Immature natural killer cell (primary cell): ENCODE results near the gene EXOC6B. TPM values are rescaled to one million over a fixed set of nuclear protein-coding genes. Genes with fewer than 3 reads are reported as not detected.

Experiments
- DNase-seq, 3 donors: peaks; one replicate each; pipeline ENCODE4 v3.0.0; 2022; ENCODE audit warnings: mixed read lengths in 1 of 3
- H3K27ac Mint-ChIP-seq, 6 donors: one replicate each; pipeline ENCODE4 v1.8.0; 2020; ENCODE audit warnings: mixed read lengths in 6 of 6, mild to moderate bottlenecking in 5 of 6, inconsistent platforms in 4 of 6, moderate library complexity in 3 of 6
- H3K27me3 Mint-ChIP-seq, 3 donors: one replicate each; pipeline ENCODE4 v1.8.0; 2020 to 2021; ENCODE audit warnings: low read depth in 3 of 3, mild to moderate bottlenecking in 3 of 3, mixed read lengths in 3 of 3, moderate library complexity in 3 of 3, inconsistent platforms in 1 of 3
- H3K36me3 Mint-ChIP-seq, 3 donors: one replicate each; pipeline ENCODE4 v1.8.0; 2020; ENCODE audit warnings: mixed read lengths in 3 of 3, inconsistent platforms in 2 of 3, mild to moderate bottlenecking in 2 of 3
- H3K4me1 Mint-ChIP-seq, 2 donors: one replicate each; pipeline ENCODE4 v1.8.0; 2020; ENCODE audit warnings: inconsistent platforms in 2 of 2, mild to moderate bottlenecking in 2 of 2, mixed read lengths in 2 of 2, moderate library complexity in 1 of 2
- H3K4me3 Mint-ChIP-seq, 5 donors: one replicate each; pipeline ENCODE4 v1.8.0; 2020; ENCODE audit warnings: mild to moderate bottlenecking in 5 of 5, mixed read lengths in 5 of 5, inconsistent platforms in 3 of 5, moderate library complexity in 3 of 5
- H3K9me3 Mint-ChIP-seq, 6 donors: one replicate each; pipeline ENCODE4 v1.8.0; 2020; ENCODE audit warnings: mild to moderate bottlenecking in 6 of 6, mixed read lengths in 6 of 6, inconsistent platforms in 4 of 6, moderate library complexity in 3 of 6
- polyA plus RNA-seq, 3 donors: library from polyadenylated mRNA; unstranded; fragments of 300-500 nt; fragmentation: Illumina TruSeq; gene quantifications; one replicate each; pipeline ENCODE4 v1.2.3, GENCODE V29; 2021

Gene EXOC6B
- polyA plus RNA-seq, 3 donors from 2014 or later = 2.0 to 2.7 (median 2.5) TPM

DNA sequence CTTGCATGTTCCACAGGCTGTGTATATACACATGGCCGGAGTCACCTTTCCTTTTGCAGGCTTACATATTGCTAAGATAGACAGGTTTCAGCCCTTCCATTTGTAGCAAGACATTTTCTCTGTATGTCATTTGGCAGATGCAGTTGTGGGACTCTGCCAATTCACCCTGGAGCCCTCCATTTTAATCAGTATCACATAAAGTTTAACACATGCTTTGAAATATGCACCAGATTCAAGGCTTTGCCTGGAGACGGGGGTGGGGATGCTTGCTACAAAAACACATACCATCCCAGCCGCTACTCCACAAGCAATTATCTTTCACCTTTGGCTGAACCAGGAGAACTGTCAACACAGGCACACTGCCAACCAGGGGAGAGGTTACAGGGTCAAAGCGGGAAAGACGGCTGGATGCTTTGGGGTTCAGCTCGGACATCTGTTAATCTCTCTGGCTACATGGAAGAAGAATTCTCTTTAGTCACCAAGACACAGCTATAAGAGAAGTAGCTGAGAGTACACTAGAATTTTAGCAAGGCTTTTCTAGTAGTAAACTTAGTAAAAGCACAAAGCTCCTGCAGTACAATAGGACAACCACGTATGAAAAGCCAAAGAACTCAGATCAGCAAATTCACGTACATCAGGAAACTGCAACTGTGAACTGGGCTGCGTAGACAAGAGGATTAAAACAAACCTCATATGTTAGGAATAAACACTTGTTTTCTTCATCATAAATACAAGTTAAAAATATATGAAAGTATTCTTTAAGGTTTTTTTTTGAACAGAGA is 130.9 kb downstream of the EXOC6B start:
- H3K4me3 Mint-ChIP-seq = no peak overlapping the region
- no peak overlapping the region for H3K27ac Mint-ChIP-seq
- DNase-seq = no peak
- no peaks in the 10 kb centered on the region for H3K4me1 Mint-ChIP-seq
- no peaks in the 10 kb centered on the region for H3K9me3 Mint-ChIP-seq
- H3K27me3 Mint-ChIP-seq = peaks cover 0 to 2% (median 0%) of the 10 kb centered on the region in 3 donors
- H3K36me3 Mint-ChIP-seq = peaks cover 0 to 9% (median 9%) of the 10 kb centered on the region in 3 donors

GRCh38 chr2:72689579-72690195 is 136.1 kb downstream of the EXOC6B start:
- Mint-ChIP-seq H3K27me3 (peaks cover 0 to 2% (median 0%) of the 10 kb centered on the region in 3 donors), H3K4me1 (no peaks in the 10 kb centered on the region), H3K4me3 (no peak overlapping the region), H3K27ac (no peak overlapping the region), H3K36me3 (peaks cover 2 to 7% (median 6%) of the 10 kb centered on the region in 3 donors), H3K9me3 (no peaks in the 10 kb centered on the region)
- no peak for DNase-seq

DNA sequence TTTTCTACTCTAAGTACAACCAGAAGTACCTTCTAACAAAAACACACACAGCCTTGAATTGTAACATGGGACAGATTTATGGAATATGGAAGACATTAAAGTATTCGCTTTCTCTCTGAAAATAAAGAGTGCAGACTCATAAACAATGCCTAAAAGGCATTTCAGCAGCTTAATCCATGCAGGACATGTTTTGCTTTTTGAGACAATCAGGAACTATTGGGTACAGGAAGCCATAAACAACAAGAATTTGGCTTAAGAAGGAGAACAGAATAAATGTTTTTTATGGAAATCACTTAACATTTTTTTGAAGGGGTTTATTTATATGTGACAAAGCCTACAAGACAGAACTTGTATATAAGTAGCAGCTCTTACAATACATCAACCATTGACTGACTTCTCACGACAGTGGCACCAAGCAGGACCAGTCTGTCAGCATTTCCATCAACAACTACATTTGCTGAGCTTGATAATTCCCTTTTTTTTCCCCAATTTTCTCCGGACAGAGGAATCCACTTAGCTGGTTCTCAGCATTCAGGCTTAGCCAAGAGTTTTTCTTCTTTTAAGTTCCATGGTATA is 140.1 kb downstream of the EXOC6B start:
- H3K4me1 Mint-ChIP-seq = no peaks in the 10 kb centered on the region
- no peak overlapping the region for H3K27ac Mint-ChIP-seq
- peaks cover 0 to 2% (median under 1%) of the 10 kb centered on the region in 3 donors for H3K36me3 Mint-ChIP-seq
- H3K27me3 Mint-ChIP-seq = no peaks in the 10 kb centered on the region
- DNase-seq = no peak
- no peak overlapping the region for H3K4me3 Mint-ChIP-seq
- no peaks in the 10 kb centered on the region for H3K9me3 Mint-ChIP-seq

DNA sequence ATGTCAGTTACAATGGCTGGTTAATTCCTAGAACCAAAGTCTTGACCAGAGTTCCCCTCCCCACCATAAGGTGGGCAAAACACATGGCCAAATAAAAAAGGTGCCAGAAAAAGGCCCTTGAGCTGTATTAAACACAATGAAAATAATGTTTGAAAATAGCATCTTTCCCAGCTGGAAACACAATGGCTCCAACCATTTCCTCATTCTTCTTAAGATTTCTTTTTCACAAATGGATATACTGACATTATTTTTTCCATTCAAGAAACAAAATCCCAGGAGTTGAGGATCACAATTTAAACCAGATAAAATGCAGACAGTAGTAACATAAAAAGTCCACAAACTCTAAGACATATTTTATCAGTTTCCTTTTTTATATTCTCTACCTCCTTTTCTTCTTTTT is 143.8 kb downstream of the EXOC6B start:
- H3K9me3 Mint-ChIP-seq = no peaks in the 10 kb centered on the region
- no peak overlapping the region for H3K4me3 Mint-ChIP-seq
- no peaks in the 10 kb centered on the region for H3K27me3 Mint-ChIP-seq
- peaks cover 6 to 10% of the 10 kb centered on the region in 2 donors for H3K4me1 Mint-ChIP-seq
- no peak overlapping the region for H3K27ac Mint-ChIP-seq
- H3K36me3 Mint-ChIP-seq = peaks cover 0 to 6% (median 2%) of the 10 kb centered on the region in 3 donors
- no peak for DNase-seq

DNA sequence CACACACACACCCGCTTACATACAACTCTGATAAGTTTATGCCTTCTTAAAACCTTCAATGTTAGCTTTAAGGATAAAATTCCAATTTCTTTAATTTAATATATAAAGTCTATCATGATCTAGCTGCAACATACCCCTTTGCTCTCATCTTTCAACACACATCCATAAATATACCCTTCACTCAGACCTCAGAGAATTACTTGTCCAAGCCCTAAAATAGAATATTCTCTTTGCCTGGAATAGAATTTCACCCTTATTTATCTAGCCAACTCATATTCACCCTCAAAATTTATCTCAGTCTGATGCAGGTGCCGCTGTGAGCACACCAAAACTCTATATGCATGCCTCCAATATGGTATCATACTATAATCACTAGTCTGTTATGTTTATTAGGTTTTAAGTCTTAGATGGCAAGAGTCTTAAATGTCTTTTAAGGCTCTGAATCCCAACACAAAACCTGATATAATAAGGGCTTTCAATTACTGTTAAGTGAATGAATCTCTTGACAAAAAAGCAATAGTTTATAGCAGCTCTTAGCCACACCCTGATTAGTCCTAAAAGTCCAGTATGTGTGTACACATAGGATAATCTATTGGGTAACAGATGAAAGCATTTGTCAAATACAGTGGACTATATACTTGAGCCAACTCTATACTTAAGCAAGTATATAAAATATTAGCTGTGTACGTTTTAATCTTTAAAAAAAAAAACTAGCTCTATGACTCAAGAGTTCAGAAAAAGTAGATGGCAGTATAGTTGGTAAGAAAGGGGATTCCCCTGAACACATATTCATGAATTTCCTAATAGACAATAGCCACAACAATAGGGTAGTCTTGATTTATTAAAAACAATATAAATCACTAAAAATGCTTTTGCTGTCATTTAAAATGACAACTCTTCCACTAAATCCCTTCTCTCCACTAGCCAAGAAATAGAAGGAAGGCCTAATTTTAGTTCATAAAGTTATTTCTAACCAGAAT is 144.5 kb downstream of the EXOC6B start:
- peaks cover 12 to 13% of the 10 kb centered on the region in 2 donors for H3K4me1 Mint-ChIP-seq
- DNase-seq = no peak
- no peak overlapping the region for H3K27ac Mint-ChIP-seq
- no peak overlapping the region for H3K4me3 Mint-ChIP-seq
- no peaks in the 10 kb centered on the region for H3K27me3 Mint-ChIP-seq
- no peaks in the 10 kb centered on the region for H3K9me3 Mint-ChIP-seq
- peaks cover 0 to 6% (median 2%) of the 10 kb centered on the region in 3 donors for H3K36me3 Mint-ChIP-seq

GRCh38 chr2:72678024-72678423 is 147.8 kb downstream of the EXOC6B start:
- no peak overlapping the region for H3K4me3 Mint-ChIP-seq
- H3K27ac Mint-ChIP-seq = no peak overlapping the region
- H3K27me3 Mint-ChIP-seq = no peaks in the 10 kb centered on the region
- peaks cover 12 to 13% of the 10 kb centered on the region in 2 donors for H3K4me1 Mint-ChIP-seq
- peaks cover 0 to 6% (median 0%) of the 10 kb centered on the region in 3 donors for H3K36me3 Mint-ChIP-seq
- no peaks in the 10 kb centered on the region for H3K9me3 Mint-ChIP-seq
- no peak for DNase-seq

GRCh38 chr2:72676341-72677025 is 149.3 kb downstream of the EXOC6B start:
- H3K9me3 Mint-ChIP-seq = no peaks in the 10 kb centered on the region
- no peak overlapping the region for H3K27ac Mint-ChIP-seq
- H3K4me3 Mint-ChIP-seq = no peak overlapping the region
- DNase-seq = no peak
- H3K4me1 Mint-ChIP-seq = peaks cover 12 to 13% of the 10 kb centered on the region in 2 donors
- peaks cover 0 to 9% (median 4%) of the 10 kb centered on the region in 3 donors for H3K36me3 Mint-ChIP-seq
- H3K27me3 Mint-ChIP-seq = no peaks in the 10 kb centered on the region

GRCh38 chr2:72674982-72675915 is 150.6 kb downstream of the EXOC6B start:
- H3K4me3 Mint-ChIP-seq = no peak overlapping the region
- no peak for DNase-seq
- H3K36me3 Mint-ChIP-seq = peaks cover 0 to 13% (median 9%) of the 10 kb centered on the region in 3 donors
- no peaks in the 10 kb centered on the region for H3K9me3 Mint-ChIP-seq
- no peak overlapping the region for H3K27ac Mint-ChIP-seq
- peaks cover 12 to 13% of the 10 kb centered on the region in 2 donors for H3K4me1 Mint-ChIP-seq
- no peaks in the 10 kb centered on the region for H3K27me3 Mint-ChIP-seq

DNA sequence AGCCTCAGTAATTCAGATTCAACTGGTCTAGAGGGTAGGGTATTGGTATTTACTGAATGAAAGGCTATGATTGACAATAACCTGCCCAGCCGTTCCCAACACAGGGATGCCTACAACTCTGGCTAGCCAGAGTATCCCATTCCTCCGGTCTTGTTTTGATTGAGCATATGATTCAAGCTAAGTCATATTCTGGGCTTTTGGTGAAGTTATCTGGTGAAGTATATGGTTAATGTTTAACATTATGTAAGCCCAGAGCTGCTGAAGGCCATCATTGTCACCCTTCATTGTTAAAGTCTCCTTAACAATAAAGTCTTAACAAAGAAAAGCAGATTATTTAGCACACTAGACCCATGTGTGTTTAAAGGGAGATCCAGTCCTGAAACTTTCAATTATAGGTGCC is 152.6 kb downstream of the EXOC6B start:
- Mint-ChIP-seq H3K36me3 (peaks cover 0 to 15% (median 6%) of the 10 kb centered on the region in 3 donors), H3K4me1 (peaks cover 12 to 13% of the 10 kb centered on the region in 2 donors), H3K9me3 (peaks cover 0 to 4% (median 0%) of the 10 kb centered on the region in 6 donors), H3K27me3 (no peaks in the 10 kb centered on the region), H3K4me3 (no peak overlapping the region), H3K27ac (no peak overlapping the region)
- no peak for DNase-seq

DNA sequence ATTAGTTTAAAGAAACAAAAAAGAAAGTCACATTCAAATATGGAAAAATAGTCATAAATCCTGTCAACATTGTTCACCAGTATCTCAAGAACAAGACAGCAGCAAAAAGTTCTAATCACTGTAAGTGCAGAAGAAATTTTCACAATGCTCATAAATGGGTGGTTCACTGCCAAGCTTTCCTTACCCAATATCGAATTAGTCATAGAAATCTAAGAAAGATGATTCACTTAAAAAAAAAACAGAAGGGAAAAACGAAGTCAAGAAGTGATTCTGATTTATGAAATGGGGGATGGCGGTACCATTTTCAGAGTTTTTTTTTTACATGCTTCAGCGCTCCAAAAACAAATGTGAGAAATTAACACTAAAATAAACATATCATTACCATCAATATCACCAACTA is 156.7 kb downstream of the EXOC6B start:
- peaks cover 3 to 30% (median 15%) of the 10 kb centered on the region in 3 donors for H3K36me3 Mint-ChIP-seq

GRCh38 chr2:72668647-72669046 is 157.2 kb downstream of the EXOC6B start:
- Mint-ChIP-seq H3K4me3 (no peak overlapping the region), H3K9me3 (peaks cover 6 to 32% (median 21%) of the 10 kb centered on the region in 6 donors), H3K27me3 (peaks cover 0 to 3% (median 2%) of the 10 kb centered on the region in 3 donors), H3K36me3 (peaks cover 3 to 30% (median 15%) of the 10 kb centered on the region in 3 donors), H3K4me1 (peaks cover 0 to 2% of the 10 kb centered on the region in 2 donors), H3K27ac (no peak overlapping the region)
- DNase-seq = no peak

More for the DNA sequence above, 156.7 kb downstream of the EXOC6B start:
- DNase-seq = no peak
- no peak overlapping the region for H3K27ac Mint-ChIP-seq
- H3K9me3 Mint-ChIP-seq = peaks cover 6 to 32% (median 21%) of the 10 kb centered on the region in 6 donors
- H3K4me1 Mint-ChIP-seq = no peaks in the 10 kb centered on the region
- H3K27me3 Mint-ChIP-seq = peaks cover 0 to 3% (median 2%) of the 10 kb centered on the region in 3 donors
- no peak overlapping the region for H3K4me3 Mint-ChIP-seq

DNA sequence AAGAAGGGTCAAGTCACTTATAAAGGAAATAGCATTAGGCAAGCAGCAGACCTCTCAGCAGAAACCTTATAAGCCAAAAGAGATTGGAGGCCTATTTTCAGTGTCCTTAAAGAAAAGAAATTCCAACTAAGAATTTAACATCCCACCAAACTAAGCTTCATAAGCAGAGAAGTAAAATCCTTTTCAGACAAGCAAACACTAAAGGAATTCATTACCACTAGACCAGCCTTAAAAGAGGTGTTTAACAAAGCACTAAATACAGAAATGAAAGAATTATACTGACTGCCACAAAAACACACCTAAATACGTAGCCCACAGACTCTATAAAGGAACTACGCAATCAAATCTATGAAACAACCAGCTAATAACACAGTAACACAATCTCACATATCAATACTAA is 160.4 kb downstream of the EXOC6B start:
- H3K36me3 Mint-ChIP-seq = peaks cover 3 to 18% (median 9%) of the 10 kb centered on the region in 3 donors
- H3K27me3 Mint-ChIP-seq = peaks cover 0 to 3% (median 2%) of the 10 kb centered on the region in 3 donors
- DNase-seq = no peak
- no peak overlapping the region for H3K27ac Mint-ChIP-seq
- H3K4me3 Mint-ChIP-seq = no peak overlapping the region
- peaks cover 0 to 9% of the 10 kb centered on the region in 2 donors for H3K4me1 Mint-ChIP-seq
- H3K9me3 Mint-ChIP-seq = peaks cover 6 to 32% (median 21%) of the 10 kb centered on the region in 6 donors
